ENCODE results near the gene TPRG1. TPM values are rescaled to one million over a fixed set of nuclear protein-coding genes. Genes with fewer than 3 reads are reported as not detected.

Gene TPRG1
- under 0.01 and 0.22 TPM in 2 replicates for total RNA-seq

GRCh38 chr3:189171707-189172106 lies at the start of gene TPRG1:
Gene TPRG1 (plus strand): TSS chr3:189171971. CDS start chr3:189207385, 35,414 bp downstream.
- DNase-seq (ENCODE audit: low read depth in 2 of 2), result no peak

- no peak for DNase-seq (ENCODE audit: low read depth in 2 of 2)
Measured at GRCh38 chr3:189122110-189122509, 49.7 kb upstream of the TPRG1 start.

- DNase-seq (ENCODE audit: low read depth in 2 of 2), result no peak
Measured at GRCh38 chr3:189122526-189123205, 49.1 kb upstream of the TPRG1 start.

- peak in 1 of 2 donors; percentile 25 for DNase-seq (ENCODE audit: low read depth in 2 of 2)
Measured at GRCh38 chr3:189123595-189124387, 48.0 kb upstream of the TPRG1 start.

- DNase-seq (ENCODE audit: low read depth in 2 of 2), result peak; percentile 52 to 95
Measured at GRCh38 chr3:189132231-189132671, 39.5 kb upstream of the TPRG1 start.

GRCh38 chr3:189132839-189133238 lies 38.9 kb upstream of the TPRG1 start:
- DNase-seq (ENCODE audit: low read depth in 2 of 2), result no peak

GRCh38 chr3:189133768-189134167 lies 38.0 kb upstream of the TPRG1 start:
- no peak for DNase-seq (ENCODE audit: low read depth in 2 of 2)

GRCh38 chr3:189137416-189137815 lies 34.4 kb upstream of the TPRG1 start:
- no peak for DNase-seq (ENCODE audit: low read depth in 2 of 2)

- DNase-seq (ENCODE audit: low read depth in 2 of 2), result no peak
Measured at GRCh38 chr3:189138901-189139610, 32.7 kb upstream of the TPRG1 start.

- DNase-seq (ENCODE audit: low read depth in 2 of 2), result no peak
Measured at GRCh38 chr3:189139611-189139940, 32.2 kb upstream of the TPRG1 start.

- DNase-seq (ENCODE audit: low read depth in 2 of 2), result no peak
Measured at GRCh38 chr3:189142527-189142926, 29.2 kb upstream of the TPRG1 start.

GRCh38 chr3:189143321-189143720 lies 28.4 kb upstream of the TPRG1 start:
- DNase-seq (ENCODE audit: low read depth in 2 of 2), result no peak

GRCh38 chr3:189143771-189144170 lies 28.0 kb upstream of the TPRG1 start:
- peak in 1 of 2 donors; percentile 32 for DNase-seq (ENCODE audit: low read depth in 2 of 2)

- peak; percentile 40 to 64 for DNase-seq (ENCODE audit: low read depth in 2 of 2)
Measured at GRCh38 chr3:189144645-189145044, 27.1 kb upstream of the TPRG1 start.

- no peak for DNase-seq (ENCODE audit: low read depth in 2 of 2)
Measured at GRCh38 chr3:189146848-189147247, 24.9 kb upstream of the TPRG1 start.

GRCh38 chr3:189148081-189148507 lies 23.7 kb upstream of the TPRG1 start:
- DNase-seq (ENCODE audit: low read depth in 2 of 2), result peak; percentile 63 to 70

- DNase-seq (ENCODE audit: low read depth in 2 of 2), result no peak
Measured at GRCh38 chr3:189149203-189149602, 22.6 kb upstream of the TPRG1 start.

- peak in 1 of 2 donors; percentile 6 for DNase-seq (ENCODE audit: low read depth in 2 of 2)
Measured at GRCh38 chr3:189157232-189158007, 14.4 kb upstream of the TPRG1 start.

- DNase-seq (ENCODE audit: low read depth in 2 of 2), result no peak
Measured at GRCh38 chr3:189158034-189158433, 13.7 kb upstream of the TPRG1 start.

- DNase-seq (ENCODE audit: low read depth in 2 of 2), result no peak
Measured at GRCh38 chr3:189160519-189161309, 11.1 kb upstream of the TPRG1 start.

All from lung microvascular endothelial cell (primary cell).